Superior temporal gyrus (tissue), 1 donor: ENCODE data around the gene PPARD.
"Not testable (repeated sequence)": the region's sequence is repeated elsewhere in the genome, so short reads cannot be mapped to it uniquely, and the experiment has no call there.

Experiments used
- DNase-seq: peaks from one replicate; pipeline ENCODE4 v3.0.0-alpha.2; 2016; ENCODE audit errors: extremely low spot score

The PPARD gene

GRCh38 chr6:35438378-35439065 lies 96.2 kb downstream of the PPARD start:
- DNase-seq: not testable (repeated sequence)

GRCh38 chr6:35439308-35439707 lies 97.0 kb downstream of the PPARD start:
- DNase-seq: no peak

- no peak for DNase-seq
Observed at GRCh38 chr6:35441205-35441604, 98.8 kb downstream of the PPARD start.

GRCh38 chr6:35441642-35442041 lies 99.3 kb downstream of the PPARD start:
- DNase-seq: no peak

- no peak for DNase-seq
Observed at GRCh38 chr6:35442693-35443092, 100.3 kb downstream of the PPARD start.

GRCh38 chr6:35443341-35444030 lies 101.1 kb downstream of the PPARD start:
- no peak for DNase-seq

GRCh38 chr6:35445691-35446090 lies 103.3 kb downstream of the PPARD start:
- no peak for DNase-seq

- peak; percentile 11 for DNase-seq
Observed at GRCh38 chr6:35448191-35448590, 105.8 kb downstream of the PPARD start.

- peak; percentile 96 for DNase-seq
Observed at GRCh38 chr6:35449287-35449881, 107.0 kb downstream of the PPARD start.

GRCh38 chr6:35451354-35452182 lies 109.2 kb downstream of the PPARD start:
- peak; percentile 28 for DNase-seq

GRCh38 chr6:35452183-35453090 lies 110.1 kb downstream of the PPARD start, which contains the start of gene FANCE:
TSS of gene FANCE (plus strand) at chr6:35452338. CDS start at chr6:35452546, 208 bp downstream.
- DNase-seq: peak; percentile 88

GRCh38 chr6:35453236-35453635 lies 110.9 kb downstream of the PPARD start:
- DNase-seq: no peak

- DNase-seq: no peak
Observed at GRCh38 chr6:35454391-35455110, 112.2 kb downstream of the PPARD start.

GRCh38 chr6:35457907-35458306 lies 115.5 kb downstream of the PPARD start:
- no peak for DNase-seq

GRCh38 chr6:35461270-35461669 lies 118.9 kb downstream of the PPARD start:
- no peak for DNase-seq

- DNase-seq: no peak
Observed at GRCh38 chr6:35463292-35463691, 120.9 kb downstream of the PPARD start.

- no peak for DNase-seq
Observed at GRCh38 chr6:35465646-35466045, 123.3 kb downstream of the PPARD start.

GRCh38 chr6:35468181-35468979 lies 126.0 kb downstream of the PPARD start, which contains the start of gene RPL10A:
TSS of gene RPL10A (plus strand) at chr6:35468401. CDS start at chr6:35468435, 34 bp downstream.
- peak; percentile 99 for DNase-seq
